Stimulated activated CD8-positive, alpha-beta memory T cell treated with anti-CD3 and anti-CD28 coated beads, Interleukin-4, amount 100 ng/mL, for 1 hour (primary cell): Measurements from ENCODE around the gene MLYCD.

Experiments
- DNase-seq, 2 donors: peaks; one replicate each; pipeline ENCODE4 v3.0.0-alpha.2; 2020; ENCODE audit warnings: low read depth in 2 of 2, low spot score in 1 of 2

MLYCD gene

GRCh38 chr16:83954577-83955016 is 55.7 kb downstream of the MLYCD start:
- no peak for DNase-seq

DNA sequence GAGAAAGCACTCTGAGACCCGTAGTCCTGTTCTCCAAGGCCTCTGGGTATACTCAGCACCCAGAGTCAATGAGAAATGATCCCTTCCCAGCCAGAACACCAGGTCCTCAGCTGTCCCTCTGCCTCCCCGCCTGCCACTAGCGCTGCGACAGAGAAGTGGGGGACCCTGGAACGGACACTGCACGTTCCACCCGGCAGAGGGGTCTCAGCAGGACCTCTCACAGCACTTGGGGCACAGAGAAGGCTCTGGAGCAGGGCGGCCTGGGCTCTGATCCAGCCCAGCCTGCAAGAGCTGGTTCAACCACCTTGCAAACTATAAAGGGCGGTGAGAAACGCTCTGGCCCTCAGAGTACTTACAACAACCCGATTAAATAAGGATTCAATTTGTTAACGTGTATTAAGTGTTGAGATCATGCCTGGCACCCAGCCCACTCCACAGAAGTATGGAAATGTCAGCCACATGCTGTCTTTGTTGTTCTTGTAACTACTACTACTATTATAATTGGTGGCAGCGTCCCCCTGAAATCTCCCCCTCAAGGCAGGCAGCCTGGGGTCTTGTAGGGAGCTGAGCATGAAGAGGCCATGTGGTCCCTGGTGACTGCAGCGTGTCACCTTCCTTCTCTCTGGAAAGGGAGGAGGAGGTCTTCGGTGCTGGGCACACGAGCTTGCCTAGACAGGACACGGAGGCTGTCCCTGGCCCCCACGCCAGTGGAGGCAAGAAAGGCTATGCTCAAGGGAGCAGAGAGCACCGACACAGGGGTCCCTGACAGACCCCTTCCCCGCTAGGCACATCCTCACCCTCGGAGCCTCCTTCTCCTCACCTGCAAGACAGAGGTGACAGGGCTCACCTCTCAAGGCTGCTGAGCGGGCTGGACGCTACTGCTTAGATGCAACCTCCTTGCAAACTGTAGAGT is 56.6 kb downstream of the MLYCD start:
- no peak for DNase-seq

DNA sequence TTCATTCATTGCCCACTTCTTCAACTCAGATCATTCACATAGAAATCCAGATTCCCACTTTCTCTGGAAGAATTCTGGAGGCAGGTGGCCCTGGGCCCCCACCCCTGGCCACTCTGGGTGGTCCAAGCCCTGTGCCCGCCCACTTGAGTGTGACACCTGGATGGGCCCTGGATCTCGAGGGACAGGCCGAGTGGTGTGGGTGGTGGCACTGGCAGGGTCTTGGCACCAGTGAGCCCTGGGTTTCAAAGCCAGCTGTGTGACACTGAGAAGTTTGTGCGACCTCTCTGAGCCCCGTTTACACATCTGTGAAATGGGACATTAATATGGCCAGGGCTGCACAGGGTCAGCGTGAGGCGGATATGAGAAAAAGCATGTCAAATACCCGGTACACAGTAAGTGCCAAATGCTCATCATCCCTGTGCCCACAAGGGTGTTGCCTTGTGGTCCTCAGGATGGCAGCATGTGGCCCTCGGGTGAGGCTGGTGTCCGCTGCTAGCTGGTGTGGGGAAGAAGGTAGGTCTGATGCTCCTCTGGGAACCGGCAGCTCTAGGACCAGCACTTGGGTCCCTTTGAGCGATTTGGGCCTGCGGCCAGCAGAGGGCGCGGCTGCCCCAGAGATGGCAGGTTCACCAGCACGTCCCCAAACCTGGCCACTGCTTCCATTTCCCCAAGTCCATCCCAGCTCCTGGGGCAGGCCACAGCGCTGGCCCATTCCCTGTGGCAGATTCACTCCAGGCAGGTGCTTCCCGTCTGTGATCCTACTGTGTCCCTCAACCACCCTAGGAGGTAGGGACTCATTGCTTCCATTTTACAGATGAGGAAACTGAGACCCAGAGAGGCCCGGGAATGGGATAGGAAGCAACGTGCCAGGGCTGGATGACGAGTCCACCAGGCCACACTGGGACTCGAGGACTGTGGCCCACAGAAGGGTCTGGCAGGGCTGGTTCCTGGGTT is 57.7 kb downstream of the MLYCD start:
- DNase-seq = peak; percentile 32 to 45

DNA sequence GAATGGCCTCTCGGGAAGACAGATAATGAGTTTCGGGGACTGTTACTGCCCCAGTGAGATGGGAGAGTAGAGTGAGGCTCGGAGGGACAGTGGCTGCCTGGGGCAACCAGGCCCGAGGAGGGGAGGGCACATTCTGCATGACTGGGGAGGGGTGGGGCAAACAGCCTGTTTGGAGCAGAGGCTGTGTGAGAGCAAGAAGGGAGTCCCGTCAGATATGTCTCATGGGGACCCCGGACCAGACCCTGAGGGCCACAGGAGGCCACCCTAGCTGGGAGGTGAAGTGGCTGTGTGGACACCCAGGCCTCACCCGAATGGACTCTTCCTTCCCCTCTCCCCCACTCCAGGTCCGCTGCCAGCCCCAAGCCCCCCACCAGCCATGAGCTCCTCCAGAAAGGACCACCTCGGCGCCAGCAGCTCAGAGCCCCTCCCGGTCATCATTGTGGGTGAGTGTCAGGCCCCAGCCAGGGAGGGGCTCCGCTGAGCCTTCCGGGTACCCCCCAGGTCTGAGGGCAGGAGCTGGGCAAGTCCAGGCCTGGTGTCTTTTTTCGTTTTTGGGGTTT is 58.5 kb downstream of the MLYCD start:
- no peak for DNase-seq

DNA sequence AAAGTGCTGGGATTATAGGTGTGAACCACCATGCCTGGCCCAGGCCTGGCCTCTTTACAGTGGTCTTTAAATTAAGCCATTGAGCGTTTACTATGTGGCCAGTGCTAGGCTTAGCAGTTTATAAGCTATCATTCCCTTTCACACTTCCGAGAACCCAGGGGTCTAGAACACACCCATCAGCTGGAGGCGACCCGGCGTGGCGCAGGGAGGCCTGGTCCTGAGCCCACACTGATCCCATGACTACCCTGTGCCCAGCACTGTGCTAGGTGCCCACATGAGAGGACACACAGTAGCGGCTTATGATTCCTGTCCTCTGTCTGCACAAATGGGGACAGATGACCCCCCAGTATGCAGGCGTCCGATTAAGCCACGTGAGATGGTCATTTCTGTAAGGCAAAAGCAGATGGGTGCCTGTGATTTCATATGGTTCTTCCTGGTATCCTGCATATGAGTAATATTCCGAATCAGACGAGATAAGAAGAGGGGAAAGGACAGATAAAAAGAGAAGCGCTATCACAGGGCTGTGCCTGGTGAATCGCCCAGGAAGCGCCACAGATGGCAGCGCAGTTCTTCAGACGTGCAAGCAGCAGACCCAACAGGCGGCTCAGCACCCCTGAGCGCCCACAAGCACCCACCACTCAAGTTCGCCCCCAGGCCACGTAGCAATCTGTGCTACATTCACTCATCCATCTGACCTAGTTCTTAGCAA is 59.4 kb downstream of the MLYCD start:
- DNase-seq = no peak

GRCh38 chr16:83958846-83959565 is 60.1 kb downstream of the MLYCD start:
- DNase-seq = no peak

- no peak for DNase-seq
These were observed 60.9 kb downstream of the MLYCD start for GRCh38 chr16:83959656-83960434.

- no peak for DNase-seq
These were observed 61.8 kb downstream of the MLYCD start for GRCh38 chr16:83960521-83961249.

- no peak for DNase-seq
These were observed 62.7 kb downstream of the MLYCD start for GRCh38 chr16:83961591-83961990.

DNA sequence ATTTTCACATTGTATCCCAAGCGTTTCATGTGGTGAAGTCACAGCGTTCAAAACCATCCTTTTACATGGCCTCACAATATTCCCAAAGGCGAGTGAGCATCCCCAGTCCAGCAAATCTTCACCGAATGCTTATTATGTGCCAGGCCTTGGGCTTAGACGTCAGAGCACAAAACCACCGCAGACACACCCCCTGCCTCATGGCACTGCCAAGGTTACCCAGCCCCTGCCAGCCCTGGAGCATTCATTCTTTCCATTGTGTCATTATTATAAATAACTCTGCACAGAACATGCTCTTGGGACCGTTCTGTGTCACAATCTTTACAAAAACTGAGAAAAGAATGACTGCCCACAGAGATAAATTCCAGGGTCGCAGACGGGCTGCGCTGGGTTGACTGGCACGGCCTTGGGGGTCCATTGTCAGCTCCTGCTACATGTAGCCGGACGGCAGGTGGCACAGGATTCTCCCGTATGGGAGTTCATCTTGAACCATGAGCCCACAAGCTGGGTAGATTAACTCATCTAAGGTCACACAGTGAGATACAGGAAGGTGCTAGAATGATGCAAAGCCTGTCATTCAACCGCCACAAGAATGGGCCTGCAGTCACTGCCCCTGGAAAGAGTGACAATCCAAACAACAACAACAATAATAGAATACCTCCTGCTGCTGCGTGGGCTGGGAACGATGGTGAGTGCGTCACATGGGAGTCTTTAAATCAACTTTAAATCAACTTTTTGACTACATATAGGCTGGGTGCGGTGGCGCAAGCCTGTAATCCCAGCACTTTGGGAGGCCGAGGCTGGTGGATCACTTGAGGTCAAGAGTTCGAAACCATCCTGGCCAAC is 64.6 kb downstream of the MLYCD start:
- no peak for DNase-seq

DNA sequence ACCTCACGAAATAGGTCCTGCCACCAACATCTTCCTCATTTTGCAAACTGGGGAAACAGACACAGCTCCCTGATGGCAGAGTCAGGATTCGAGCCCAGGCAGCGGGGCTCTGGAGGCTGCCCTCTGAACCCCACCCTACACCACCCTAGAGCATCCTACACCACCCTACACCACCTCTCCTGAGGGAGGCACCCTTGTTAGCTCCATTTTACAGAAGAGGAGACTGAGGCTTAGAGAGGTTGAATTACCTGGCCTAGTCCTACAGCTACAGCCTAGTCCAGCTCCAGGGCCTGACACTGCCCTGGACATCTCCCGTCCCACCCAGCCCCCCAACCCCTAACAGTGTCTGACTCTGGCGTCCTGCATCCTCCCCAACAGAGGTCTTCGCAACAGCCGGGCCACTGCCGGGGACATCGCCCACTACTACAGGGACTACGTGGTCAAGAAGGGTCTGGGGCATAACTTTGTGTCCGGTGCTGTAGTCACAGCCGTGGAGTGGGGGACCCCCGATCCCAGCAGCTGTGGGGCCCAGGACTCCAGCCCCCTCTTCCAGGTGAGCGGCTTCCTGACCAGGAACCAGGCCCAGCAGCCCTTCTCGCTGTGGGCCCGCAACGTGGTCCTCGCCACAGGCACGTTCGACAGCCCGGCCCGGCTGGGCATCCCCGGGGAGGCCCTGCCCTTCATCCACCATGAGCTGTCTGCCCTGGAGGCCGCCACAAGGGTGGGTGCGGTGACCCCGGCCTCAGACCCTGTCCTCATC is 65.9 kb downstream of the MLYCD start:
- no peak for DNase-seq

DNA sequence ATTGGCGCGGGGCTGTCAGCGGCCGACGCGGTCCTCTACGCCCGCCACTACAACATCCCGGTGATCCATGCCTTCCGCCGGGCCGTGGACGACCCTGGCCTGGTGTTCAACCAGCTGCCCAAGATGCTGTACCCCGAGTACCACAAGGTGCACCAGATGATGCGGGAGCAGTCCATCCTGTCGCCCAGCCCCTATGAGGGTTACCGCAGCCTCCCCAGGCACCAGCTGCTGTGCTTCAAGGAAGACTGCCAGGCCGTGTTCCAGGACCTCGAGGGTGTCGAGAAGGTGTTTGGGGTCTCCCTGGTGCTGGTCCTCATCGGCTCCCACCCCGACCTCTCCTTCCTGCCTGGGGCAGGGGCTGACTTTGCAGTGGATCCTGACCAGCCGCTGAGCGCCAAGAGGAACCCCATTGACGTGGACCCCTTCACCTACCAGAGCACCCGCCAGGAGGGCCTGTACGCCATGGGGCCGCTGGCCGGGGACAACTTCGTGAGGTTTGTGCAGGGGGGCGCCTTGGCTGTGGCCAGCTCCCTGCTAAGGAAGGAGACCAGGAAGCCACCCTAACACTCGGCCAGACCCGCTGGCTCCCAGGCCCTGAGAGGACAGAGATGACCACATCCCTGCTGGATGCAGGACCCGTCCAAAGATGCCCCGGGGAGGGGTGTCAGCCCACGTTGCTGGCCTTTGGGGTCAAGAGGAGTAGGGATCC is 66.7 kb downstream of the MLYCD start:
- DNase-seq = no peak

DNA sequence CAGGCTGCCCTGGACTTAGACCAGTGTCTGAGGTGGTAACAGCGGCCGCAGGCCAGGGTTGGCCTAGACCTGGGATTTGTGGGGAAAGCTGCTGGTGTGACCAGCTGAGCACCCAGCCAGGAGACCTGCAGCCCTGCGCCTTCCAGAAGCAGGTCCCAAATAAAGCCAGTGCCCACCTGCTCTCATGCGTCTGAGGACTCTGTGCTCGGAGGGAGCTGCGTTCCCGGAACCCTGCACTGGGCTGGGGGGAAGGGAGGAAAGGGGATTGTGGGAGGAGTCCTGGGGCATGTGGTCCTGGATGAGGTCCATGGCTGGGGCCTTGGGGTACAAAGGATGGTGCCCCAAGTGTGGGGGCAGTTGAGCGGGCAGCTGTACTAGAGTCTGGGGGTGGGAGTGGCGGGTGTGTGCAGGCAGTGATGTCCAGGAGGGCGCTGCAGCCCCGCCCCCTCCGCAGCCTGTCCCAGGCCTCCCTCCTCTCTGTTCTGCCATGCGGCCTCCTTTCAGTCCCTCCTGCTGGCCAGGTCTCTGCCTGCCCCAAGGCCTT is 67.3 kb downstream of the MLYCD start:
- no peak for DNase-seq

- DNase-seq = no peak
These were observed 68.2 kb downstream of the MLYCD start for GRCh38 chr16:83967091-83967490.

DNA sequence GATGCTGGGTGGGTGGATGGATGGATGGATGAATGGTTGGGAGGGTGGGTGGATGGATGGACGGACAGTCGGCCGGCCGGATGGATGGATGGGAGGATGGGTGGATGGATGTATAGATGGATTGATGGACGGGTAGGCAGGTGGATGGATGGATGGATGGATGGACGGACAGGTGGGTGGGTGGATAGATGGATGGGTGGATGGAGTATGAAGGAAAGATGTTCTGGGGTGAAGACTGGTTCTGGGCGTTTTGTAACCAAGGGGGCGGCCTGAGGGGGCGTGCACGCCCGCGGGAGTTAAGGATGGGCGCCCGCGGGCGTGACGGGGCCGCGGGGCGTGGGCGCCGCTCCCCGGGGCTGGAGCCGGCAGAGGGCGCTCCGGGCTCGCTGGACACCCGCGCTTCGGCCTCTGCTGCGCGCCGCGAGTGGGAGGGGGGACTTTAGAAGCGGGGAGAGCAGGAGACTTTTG is 69.0 kb downstream of the MLYCD start, which contains the start of gene NECAB2:
Gene NECAB2 (plus strand): TSS at position 407 of the 468 bp plus-strand sequence. CDS start 405 bp downstream, outside the sequence.
- DNase-seq = no peak

GRCh38 chr16:83968306-83968851 is 69.5 kb downstream of the MLYCD start:
- no peak for DNase-seq
